Activated CD4-positive, alpha-beta memory T cell treated with anti-CD3 and anti-CD28 coated beads, Interleukin-2, amount 10 ng/mL, durations not matched to agents 7 days and 5 days (primary cell): ENCODE results near the gene IGF2R. TPM values are rescaled to one million over a fixed set of nuclear protein-coding genes. Genes with fewer than 3 reads are reported as not detected.
"Not testable (repeated sequence)": the region's sequence is repeated elsewhere in the genome, so short reads cannot be mapped to it uniquely, and the experiment has no call there.

Experiments used
- CTCF ChIA-PET: fragments of 350-600 bp; sonication (Branson Sonifier 250); formaldehyde crosslinking; loops from one replicate; lab custom pipeline; 2021; ENCODE audit warnings: antibody characterized with exemption, inconsistent platforms; lab: Charles Lee
- POLR2A ChIA-PET: fragments of 350-600 bp; sonication (Branson Sonifier 250); formaldehyde crosslinking; loops from one replicate; lab custom pipeline; 2021; ENCODE audit warnings: antibody characterized with exemption; lab: Charles Lee
- DNase-seq: peaks from one replicate; pipeline ENCODE4 v3.0.0-alpha.2; 2020
- H3K27ac Mint-ChIP-seq: one replicate; pipeline ENCODE4 v1.8.0; 2021; ENCODE audit warnings: mild to moderate bottlenecking, mixed read lengths
- H3K27me3 Mint-ChIP-seq: one replicate; pipeline ENCODE4 v1.8.0; 2021; ENCODE audit warnings: mixed read lengths
- H3K36me3 Mint-ChIP-seq: one replicate; pipeline ENCODE4 v1.8.0; 2021; ENCODE audit warnings: low read depth, mixed read lengths
- H3K4me1 Mint-ChIP-seq: one replicate; pipeline ENCODE4 v1.8.0; 2021; ENCODE audit warnings: mixed read lengths
- H3K4me3 Mint-ChIP-seq: one replicate; pipeline ENCODE4 v1.8.0; 2021; ENCODE audit warnings: mild to moderate bottlenecking, mixed read lengths
- H3K9me3 Mint-ChIP-seq: one replicate; pipeline ENCODE4 v1.8.0; 2021; ENCODE audit warnings: mixed read lengths
- total RNA-seq, 2 experiments: library from RNA; stranded (reverse); gene quantifications; one replicate each; pipeline ENCODE4 v1.2.3, GENCODE V29; 2021

The IGF2R gene
- total RNA-seq, 2 experiments from 2014 or later = 66.9 to 70.9 TPM

GRCh38 chr6:160112628-160113299 lies 143.9 kb downstream of the IGF2R start:
- Mint-ChIP-seq H3K27me3 (no peaks in the 10 kb centered on the region), H3K4me1 (peaks cover 22% of the 10 kb centered on the region), H3K9me3 (no peaks in the 10 kb centered on the region), H3K4me3 (no peak overlapping the region), H3K36me3 (peaks cover 19% of the 10 kb centered on the region), H3K27ac (no peak overlapping the region)
- DNase-seq = no peak
- ChIA-PET CTCF (no interaction called here), POLR2A (no interaction called here)

GRCh38 chr6:160114536-160114935 lies 145.7 kb downstream of the IGF2R start:
- DNase-seq, H3K4me3 Mint-ChIP-seq, CTCF ChIA-PET, H3K27ac Mint-ChIP-seq, H3K4me1 Mint-ChIP-seq, H3K27me3 Mint-ChIP-seq, H3K9me3 Mint-ChIP-seq, POLR2A ChIA-PET: not testable (repeated sequence)
- H3K36me3 Mint-ChIP-seq = peaks cover 19% of the 10 kb centered on the region

- no peak overlapping the region for H3K27ac Mint-ChIP-seq
- CTCF ChIA-PET = interaction anchor here (1.0 kb wide), 1 partner anchor 23 kb away, joined by 3 read pairs; no protein-coding TSS in a partner anchor
Observed at GRCh38 chr6:160115421-160115820, 146.5 kb downstream of the IGF2R start.

GRCh38 chr6:160116411-160116810 lies 147.5 kb downstream of the IGF2R start:
- Mint-ChIP-seq H3K27me3 (no peaks in the 10 kb centered on the region), H3K4me3 (no peak overlapping the region), H3K4me1 (no peaks in the 10 kb centered on the region), H3K9me3 (no peaks in the 10 kb centered on the region), H3K36me3 (peaks cover 16% of the 10 kb centered on the region), H3K27ac (no peak overlapping the region)
- ChIA-PET CTCF (no interaction called here), POLR2A (no interaction called here)
- DNase-seq = no peak

More at GRCh38 chr6:160115421-160115820, 146.5 kb downstream of the IGF2R start:
- H3K4me1 Mint-ChIP-seq = peaks cover 5% of the 10 kb centered on the region
- POLR2A ChIA-PET = no interaction called here
- H3K4me3 Mint-ChIP-seq = no peak overlapping the region
- peaks cover 20% of the 10 kb centered on the region for H3K36me3 Mint-ChIP-seq
- no peaks in the 10 kb centered on the region for H3K27me3 Mint-ChIP-seq
- no peaks in the 10 kb centered on the region for H3K9me3 Mint-ChIP-seq
- DNase-seq = no peak

- Mint-ChIP-seq H3K36me3 (peaks cover 16% of the 10 kb centered on the region), H3K4me1 (no peaks in the 10 kb centered on the region), H3K9me3 (no peaks in the 10 kb centered on the region), H3K27me3 (no peaks in the 10 kb centered on the region), H3K4me3 (no peak overlapping the region), H3K27ac (no peak overlapping the region)
- no peak for DNase-seq
- ChIA-PET POLR2A (no interaction called here), CTCF (no interaction called here)
Observed at GRCh38 chr6:160117137-160117536, 148.3 kb downstream of the IGF2R start.

- Mint-ChIP-seq H3K36me3 (peaks cover 9% of the 10 kb centered on the region), H3K4me1 (no peaks in the 10 kb centered on the region), H3K27me3 (no peaks in the 10 kb centered on the region), H3K9me3 (no peaks in the 10 kb centered on the region), H3K27ac (no peak overlapping the region), H3K4me3 (no peak overlapping the region)
- ChIA-PET POLR2A (no interaction called here), CTCF (interaction anchor here (0.6 to 1.7 kb wide), 3 partner anchors 9 to 345 kb away, joined by 3 to 4 read pairs (median 4); no protein-coding TSS in a partner anchor)
- DNase-seq = no peak
Observed at GRCh38 chr6:160118620-160119229, 149.8 kb downstream of the IGF2R start.

GRCh38 chr6:160120087-160120486 lies 151.2 kb downstream of the IGF2R start:
- Mint-ChIP-seq H3K4me1 (no peaks in the 10 kb centered on the region), H3K4me3 (no peak overlapping the region), H3K36me3 (peaks cover 7% of the 10 kb centered on the region), H3K9me3 (no peaks in the 10 kb centered on the region), H3K27me3 (no peaks in the 10 kb centered on the region), H3K27ac (no peak overlapping the region)
- no peak for DNase-seq
- CTCF ChIA-PET = interaction anchor here (1.3 to 1.7 kb wide), 2 partner anchors 8 to 18 kb away, joined by 3 to 4 read pairs; no protein-coding TSS in a partner anchor
- POLR2A ChIA-PET = no interaction called here

- ChIA-PET POLR2A (no interaction called here), CTCF (no interaction called here)
- H3K36me3 Mint-ChIP-seq = peaks cover 7% of the 10 kb centered on the region
- no peaks in the 10 kb centered on the region for H3K27me3 Mint-ChIP-seq
- H3K4me3 Mint-ChIP-seq = no peak within 1 kb of the TSS
- H3K27ac Mint-ChIP-seq = no peak within 1 kb of the TSS
- no peaks in the 10 kb centered on the region for H3K4me1 Mint-ChIP-seq
- DNase-seq = no peak
- no peaks in the 10 kb centered on the region for H3K9me3 Mint-ChIP-seq
Observed at GRCh38 chr6:160121558-160121957, 152.7 kb downstream of the IGF2R start, which contains the start of gene SLC22A1. Gene SLC22A1, plus strand, starts transcription at chr6:160121815. Its CDS starts 121 bp downstream, at chr6:160121936.

GRCh38 chr6:160121981-160122380 lies 153.1 kb downstream of the IGF2R start:
- Mint-ChIP-seq H3K9me3 (no peaks in the 10 kb centered on the region), H3K4me1 (no peaks in the 10 kb centered on the region), H3K36me3 (peaks cover 7% of the 10 kb centered on the region), H3K4me3 (no peak overlapping the region), H3K27ac (no peak overlapping the region), H3K27me3 (no peaks in the 10 kb centered on the region)
- DNase-seq = no peak
- CTCF ChIA-PET = no interaction called here
- POLR2A ChIA-PET = no interaction called here

- Mint-ChIP-seq H3K27ac (no peak overlapping the region), H3K27me3 (no peaks in the 10 kb centered on the region), H3K9me3 (no peaks in the 10 kb centered on the region), H3K4me3 (no peak overlapping the region), H3K36me3 (peaks cover 6% of the 10 kb centered on the region), H3K4me1 (no peaks in the 10 kb centered on the region)
- CTCF ChIA-PET = no interaction called here
- DNase-seq = no peak
- POLR2A ChIA-PET = no interaction called here
Observed at GRCh38 chr6:160122744-160123143, 153.9 kb downstream of the IGF2R start.

- H3K27ac Mint-ChIP-seq = no peak overlapping the region
- no peaks in the 10 kb centered on the region for H3K9me3 Mint-ChIP-seq
- DNase-seq = no peak
- no peak overlapping the region for H3K4me3 Mint-ChIP-seq
- H3K36me3 Mint-ChIP-seq = peaks cover 3% of the 10 kb centered on the region
- ChIA-PET POLR2A (no interaction called here), CTCF (no interaction called here)
- H3K27me3 Mint-ChIP-seq = no peaks in the 10 kb centered on the region
- no peaks in the 10 kb centered on the region for H3K4me1 Mint-ChIP-seq
Observed at GRCh38 chr6:160124007-160124406, 155.1 kb downstream of the IGF2R start.

GRCh38 chr6:160124605-160125004 lies 155.7 kb downstream of the IGF2R start:
- ChIA-PET POLR2A (no interaction called here), CTCF (no interaction called here)
- Mint-ChIP-seq H3K4me1 (peaks cover 2% of the 10 kb centered on the region), H3K36me3 (peaks cover under 1% of the 10 kb centered on the region), H3K27me3 (no peaks in the 10 kb centered on the region), H3K9me3 (no peaks in the 10 kb centered on the region), H3K27ac (no peak overlapping the region), H3K4me3 (no peak overlapping the region)
- no peak for DNase-seq

GRCh38 chr6:160125105-160125504 lies 156.2 kb downstream of the IGF2R start:
- H3K27me3 Mint-ChIP-seq, POLR2A ChIA-PET, H3K4me1 Mint-ChIP-seq, H3K9me3 Mint-ChIP-seq, H3K4me3 Mint-ChIP-seq, DNase-seq, H3K27ac Mint-ChIP-seq, CTCF ChIA-PET, H3K36me3 Mint-ChIP-seq: not testable (repeated sequence)
